ENCODE results near the gene SORCS1.
A peak's percentile ranks its signal among the peaks of the same experiment; 100 is the strongest.

Gene SORCS1

GRCh38 chr10:106714734-106715555 lies 449.6 kb downstream of the SORCS1 start:
- DNase-seq: no peak

GRCh38 chr10:106713846-106714245 lies 450.7 kb downstream of the SORCS1 start:
- DNase-seq: no peak

GRCh38 chr10:106712988-106713387 lies 451.5 kb downstream of the SORCS1 start:
- DNase-seq: no peak

- DNase-seq: peak in 1 of 2 donors; percentile 29
Measured at GRCh38 chr10:106711313-106711906, 453.1 kb downstream of the SORCS1 start.

- no peak for DNase-seq
Measured at GRCh38 chr10:106708506-106708905, 456.0 kb downstream of the SORCS1 start.

GRCh38 chr10:106707657-106708056 lies 456.8 kb downstream of the SORCS1 start:
- DNase-seq: no peak

GRCh38 chr10:106706127-106706526 lies 458.4 kb downstream of the SORCS1 start:
- DNase-seq: no peak

- peak in 1 of 2 donors; percentile 14 for DNase-seq
Measured at GRCh38 chr10:106705681-106706100, 458.8 kb downstream of the SORCS1 start.

GRCh38 chr10:106696239-106696638 lies 468.3 kb downstream of the SORCS1 start:
- DNase-seq: no peak

- DNase-seq: no peak
Measured at GRCh38 chr10:106694696-106695095, 469.8 kb downstream of the SORCS1 start.

GRCh38 chr10:106682175-106682574 lies 482.3 kb downstream of the SORCS1 start:
- DNase-seq: no peak

- DNase-seq: no peak
Measured at GRCh38 chr10:106680061-106680460, 484.4 kb downstream of the SORCS1 start.

GRCh38 chr10:106679314-106679713 lies 485.2 kb downstream of the SORCS1 start:
- DNase-seq: no peak

GRCh38 chr10:106672517-106673175 lies 491.9 kb downstream of the SORCS1 start:
- no peak for DNase-seq

GRCh38 chr10:106661767-106662140 lies 502.8 kb downstream of the SORCS1 start:
- no peak for DNase-seq

GRCh38 chr10:106661133-106661766 lies 503.3 kb downstream of the SORCS1 start:
- DNase-seq: no peak

GRCh38 chr10:106660550-106660949 lies 504.0 kb downstream of the SORCS1 start:
- no peak for DNase-seq

- no peak for DNase-seq
Measured at GRCh38 chr10:106655636-106656035, 508.9 kb downstream of the SORCS1 start.

GRCh38 chr10:106655165-106655564 lies 509.3 kb downstream of the SORCS1 start:
- no peak for DNase-seq

GRCh38 chr10:106652279-106652678 lies 512.2 kb downstream of the SORCS1 start:
- DNase-seq: no peak

GRCh38 chr10:106648534-106649481 lies 515.7 kb downstream of the SORCS1 start:
- DNase-seq: no peak

- no peak for DNase-seq
Measured at GRCh38 chr10:106643473-106643872, 521.0 kb downstream of the SORCS1 start.
